Gastroesophageal sphincter (tissue), 3 donors: ENCODE measurements around the gene RUNX3.

Experiments used
- CTCF ChIP-seq, 4 experiments: fragments of 200-600 bp in 2 of 4; fragments of 450-650 bp in 2 of 4; sonication (generic) in 1 of 4; IDR thresholded peaks; one replicate each; pipeline ENCODE4 v1.5.1; 2017 to 2019; ENCODE audit warnings: antibody characterized with exemption in 4 of 4, mild to moderate bottlenecking in 2 of 4, moderate library complexity in 2 of 4
- POLR2A ChIP-seq, 2 donors: fragments of 450-650 bp; IDR thresholded peaks; one replicate each; pipeline ENCODE4 v1.6.1; 2017; ENCODE audit warnings: antibody characterized with exemption in 2 of 2, mild to moderate bottlenecking in 2 of 2, moderate library complexity in 1 of 2

- no peak for TF ChIP-seq CTCF (IDR thresholded peaks at IDR 0.05)
- TF ChIP-seq POLR2A (IDR thresholded peaks at IDR 0.05): no peak
Measured at GRCh38 chr1:24970399-24970753, 40.3 kb upstream of the RUNX3 start.
